HG03095 (cell line): ENCODE data around the gene SMG6.
"Not testable (repeated sequence)": the region's sequence is repeated elsewhere in the genome, so short reads cannot be mapped to it uniquely, and the experiment has no call there.

Source experiments
- ATAC-seq: cut with Tn5 transposase; IDR thresholded peaks from one replicate; pipeline ENCODE4 v1.9.1; 2021; ENCODE audit warnings: moderate library complexity; ENCODE audit not compliant: unreplicated experiment

SMG6 gene

DNA sequence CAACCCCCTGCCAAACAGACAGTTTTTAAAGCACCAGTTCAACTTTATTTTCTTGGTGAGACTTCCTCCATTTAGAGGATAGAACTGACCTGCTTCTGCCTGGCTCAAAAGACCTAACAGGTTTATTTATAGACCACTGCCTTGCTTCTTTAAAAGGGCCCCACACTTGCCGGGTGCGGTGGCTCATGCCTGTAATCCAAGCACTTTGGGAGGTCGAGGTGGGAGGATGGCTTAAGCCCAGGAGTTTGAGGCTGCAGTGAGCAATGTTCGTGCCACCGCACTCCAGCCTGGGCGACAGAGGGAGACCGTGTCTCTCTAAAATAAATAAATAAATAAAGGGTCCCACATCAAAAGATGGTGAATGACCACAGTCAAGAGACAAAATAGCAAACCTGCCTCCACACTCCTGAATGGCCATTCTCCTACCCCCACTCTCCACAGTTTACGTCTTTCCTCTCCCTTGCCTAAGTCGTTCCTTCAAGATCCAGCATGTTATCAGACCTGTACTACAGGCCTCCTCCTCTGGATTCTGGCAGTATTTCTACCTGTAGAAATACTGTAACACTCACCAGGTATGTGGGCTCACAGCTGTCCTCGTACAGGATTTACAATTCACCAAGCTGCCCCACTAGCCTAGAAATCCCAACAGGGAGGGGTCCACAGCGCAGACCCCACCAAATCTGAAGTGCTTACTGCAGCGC, 95.6 kb downstream of the SMG6 start:
- ATAC-seq, result no peak

DNA sequence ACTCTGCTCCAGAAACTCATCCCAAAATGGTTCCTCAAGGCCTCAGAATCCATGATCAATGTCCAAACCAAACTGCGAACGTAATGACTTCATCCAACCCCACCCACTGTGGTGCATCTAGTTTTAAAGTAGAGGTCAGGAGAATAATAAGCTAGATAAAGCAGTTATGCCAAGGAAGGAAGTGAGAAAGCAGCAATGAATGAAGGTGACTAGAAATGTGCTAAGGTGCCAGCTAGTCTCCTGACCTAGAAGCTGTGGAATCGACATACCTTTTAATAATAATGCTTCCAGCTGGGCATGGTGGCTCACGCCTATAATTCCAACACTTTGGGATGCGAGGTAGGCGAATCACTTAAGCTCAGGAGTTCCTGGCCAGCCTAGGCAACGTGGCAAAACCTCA, 99.2 kb downstream of the SMG6 start:
- ATAC-seq, result no peak

DNA sequence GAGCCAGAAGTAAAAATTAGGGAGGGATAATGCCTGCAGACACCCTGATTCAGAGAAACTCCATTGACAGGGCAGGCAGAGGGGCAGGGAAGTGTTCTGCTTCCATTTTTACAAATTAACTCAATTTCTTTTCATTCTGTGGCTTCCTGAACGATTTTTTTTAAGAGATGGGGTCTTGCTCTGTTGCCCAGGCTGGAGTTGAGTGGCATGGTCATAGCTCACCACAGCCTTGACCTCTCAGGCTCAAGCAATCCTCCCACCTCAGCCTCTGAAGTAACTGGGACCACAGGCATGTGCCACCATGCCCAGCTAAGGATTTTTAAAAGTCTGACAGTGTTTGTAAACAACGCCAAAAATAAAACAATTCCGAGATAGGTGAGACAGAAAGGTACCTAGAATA, 99.8 kb downstream of the SMG6 start:
- ATAC-seq, result no peak

DNA sequence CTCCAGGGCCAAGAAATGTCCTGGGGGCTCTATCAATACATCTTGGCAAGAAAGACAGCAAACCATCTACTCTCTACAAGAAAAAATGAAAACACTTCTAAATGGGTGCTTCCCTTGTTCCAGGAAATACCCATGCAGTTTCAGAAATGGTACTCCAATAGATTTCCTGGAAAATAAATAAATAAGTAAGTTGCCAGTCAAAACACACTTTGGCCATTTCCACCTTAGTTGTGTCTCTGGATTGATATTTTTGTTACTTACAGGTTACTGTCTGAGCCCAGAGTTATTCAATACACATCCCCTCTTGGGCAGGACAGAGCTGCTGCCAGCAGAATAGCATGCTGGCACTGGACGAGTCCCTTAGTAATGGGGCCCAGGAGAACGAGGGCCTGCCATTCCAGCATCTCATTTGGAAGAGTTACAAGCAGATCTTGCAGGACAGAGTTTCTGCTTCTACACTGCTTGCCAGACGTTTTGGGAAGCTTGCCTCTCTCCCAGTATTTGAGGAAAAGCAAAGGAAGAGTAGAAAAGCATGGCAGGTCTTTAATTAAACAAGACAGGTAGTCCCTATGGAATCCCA, 100.5 kb downstream of the SMG6 start:
- ATAC-seq, result no peak

DNA sequence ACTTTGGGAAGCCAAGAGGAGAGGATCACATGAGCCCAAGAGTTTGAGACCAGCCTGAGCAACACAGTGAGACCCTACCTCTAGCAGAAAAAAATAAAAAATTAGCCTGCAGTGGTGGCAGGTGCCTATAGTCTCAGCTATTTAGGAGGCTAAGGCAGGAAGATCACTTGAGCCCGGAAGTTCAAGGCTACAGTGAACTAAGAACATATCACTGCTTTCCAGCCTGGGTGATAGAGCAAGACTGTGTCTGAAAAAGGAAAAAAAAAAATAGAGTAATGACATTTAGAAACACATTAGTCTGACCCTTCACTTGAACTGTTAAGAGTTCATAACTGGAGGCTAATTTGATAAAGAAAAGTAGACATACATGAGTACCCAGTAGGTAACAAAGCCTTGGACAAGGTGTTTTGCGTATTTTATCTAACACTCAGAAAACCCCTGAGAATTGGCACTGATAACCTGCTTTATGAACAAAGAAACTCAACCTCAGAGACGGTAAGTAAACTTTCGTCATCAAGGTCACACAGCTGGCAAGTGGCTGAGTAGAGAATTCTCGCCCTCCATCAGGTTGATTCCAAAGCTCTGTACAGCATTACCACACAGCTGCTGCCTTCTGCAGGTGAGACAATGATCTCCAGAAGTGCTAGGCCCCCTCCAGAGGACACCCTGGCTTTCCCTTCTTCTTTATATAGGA, 101.1 kb downstream of the SMG6 start:
- no peak for ATAC-seq

GRCh38 chr17:2199386-2199785, 104.2 kb downstream of the SMG6 start:
- ATAC-seq, result not testable (repeated sequence)

GRCh38 chr17:2198927-2199326, 104.7 kb downstream of the SMG6 start:
- no peak for ATAC-seq

DNA sequence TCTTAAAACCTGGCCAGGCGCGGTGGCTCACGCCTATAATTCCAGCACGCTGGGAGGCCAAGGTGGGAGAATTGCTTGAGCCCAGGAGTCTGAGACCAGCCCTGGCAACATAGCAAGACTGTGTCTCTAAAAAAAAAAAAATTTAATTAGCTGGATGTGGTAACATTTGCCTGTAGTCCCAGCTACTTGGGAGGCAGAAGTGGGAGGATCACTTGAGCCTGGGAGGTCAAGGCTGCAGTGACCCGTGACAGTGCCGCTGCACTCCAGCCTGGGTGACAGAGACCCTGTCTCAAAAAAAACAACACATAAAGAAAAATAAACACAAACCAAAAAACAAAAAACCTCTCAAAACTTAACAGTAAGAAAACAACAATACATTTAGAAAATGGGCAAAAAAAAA, 106.3 kb downstream of the SMG6 start:
- ATAC-seq, result no peak

DNA sequence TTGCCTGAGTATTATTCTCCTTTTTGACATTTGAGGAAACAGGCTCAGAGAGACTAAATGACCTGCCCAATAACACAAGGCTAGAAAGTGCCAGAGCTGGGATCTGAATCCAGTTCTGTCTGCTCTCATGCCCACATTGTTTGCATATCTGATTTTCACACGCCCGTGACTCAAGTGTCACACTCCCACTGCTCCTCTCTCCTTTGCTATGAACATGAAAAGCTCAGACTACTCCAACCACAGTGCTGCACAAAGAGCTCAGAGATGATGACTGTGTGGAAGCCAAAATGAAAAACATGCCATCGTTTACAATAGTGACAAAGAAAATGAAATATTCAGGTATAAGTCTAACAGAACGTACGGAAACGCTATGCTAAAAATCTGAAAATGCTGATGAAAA, 107.9 kb downstream of the SMG6 start:
- ATAC-seq, result no peak

DNA sequence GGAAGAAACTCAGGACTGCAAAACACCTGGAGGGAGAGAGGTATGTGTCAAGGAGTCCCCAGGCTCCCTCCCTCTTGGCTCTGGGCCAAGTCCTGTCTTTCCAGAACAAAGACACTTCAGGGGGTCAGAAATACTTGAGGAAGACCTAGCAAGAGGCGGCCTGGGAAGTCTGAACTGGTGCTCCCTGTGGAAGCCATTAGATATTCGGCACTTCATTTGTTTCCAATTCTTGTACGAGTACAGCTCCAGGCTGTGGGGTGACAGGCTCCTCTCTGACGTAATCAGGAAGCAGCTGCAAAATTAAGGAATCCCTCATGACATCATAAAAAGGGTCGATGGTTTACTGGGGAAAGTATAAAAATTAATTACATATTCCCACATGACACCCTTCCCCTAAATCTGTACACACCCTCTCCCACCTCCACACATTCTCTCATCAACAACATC, 108.7 kb downstream of the SMG6 start:
- ATAC-seq, result no peak

DNA sequence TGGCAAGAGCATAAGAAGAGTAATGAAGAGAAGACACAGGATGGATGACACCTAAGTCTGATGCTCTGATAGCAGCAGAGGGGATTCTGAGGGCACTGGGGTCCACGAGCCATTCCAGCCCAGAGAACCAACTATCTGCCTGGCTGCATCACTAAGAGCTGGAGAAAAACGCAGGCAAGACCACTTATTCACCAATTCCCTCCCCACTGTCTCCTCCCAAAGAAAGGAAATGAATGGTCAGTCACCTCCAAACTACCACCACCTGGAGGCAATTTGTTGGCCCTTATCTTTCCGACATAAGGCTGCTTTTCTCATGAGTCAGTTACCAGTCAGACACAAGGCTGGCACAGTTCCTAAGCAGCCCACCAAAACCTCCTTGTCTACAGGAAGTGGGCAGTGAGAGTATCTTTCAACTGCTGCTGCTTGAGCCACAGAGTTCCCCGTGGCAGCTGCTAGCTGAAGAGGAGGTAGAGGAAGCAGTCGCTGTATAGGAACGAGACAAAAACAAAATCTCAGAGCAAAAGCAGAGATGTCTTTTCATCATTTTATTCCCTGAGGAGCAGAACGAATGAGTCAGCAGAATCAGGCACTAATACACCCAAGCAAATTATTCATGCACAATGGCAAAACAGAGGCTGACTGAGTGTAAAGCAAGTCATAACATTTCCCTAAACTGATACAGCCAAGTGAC, 111.1 kb downstream of the SMG6 start:
- no peak for ATAC-seq

DNA sequence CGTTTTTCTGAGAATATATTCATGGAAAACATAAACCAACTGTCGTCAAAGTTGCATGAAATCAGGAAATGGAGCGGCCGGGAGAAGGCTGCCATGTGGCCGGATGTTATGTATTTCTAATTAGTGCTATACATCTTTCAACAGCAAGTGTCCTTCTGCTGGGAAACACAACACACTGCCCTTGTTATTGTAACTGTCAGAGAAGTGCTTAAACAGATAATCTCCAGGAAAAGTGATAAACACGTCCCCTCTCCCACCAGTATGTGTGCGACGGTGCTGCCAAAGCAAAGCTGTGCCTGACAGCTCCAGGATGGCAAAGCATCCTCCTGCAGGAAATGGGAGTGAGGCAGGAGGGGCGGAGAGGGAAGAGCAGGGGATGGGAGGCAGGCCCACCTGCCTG, 111.8 kb downstream of the SMG6 start:
- no peak for ATAC-seq

- ATAC-seq, result no peak
Measured at GRCh38 chr17:2191227-2191626, 112.4 kb downstream of the SMG6 start.

GRCh38 chr17:2190014-2190413, 113.6 kb downstream of the SMG6 start:
- ATAC-seq, result no peak

GRCh38 chr17:2188971-2189630, 114.5 kb downstream of the SMG6 start:
- ATAC-seq, result no peak

DNA sequence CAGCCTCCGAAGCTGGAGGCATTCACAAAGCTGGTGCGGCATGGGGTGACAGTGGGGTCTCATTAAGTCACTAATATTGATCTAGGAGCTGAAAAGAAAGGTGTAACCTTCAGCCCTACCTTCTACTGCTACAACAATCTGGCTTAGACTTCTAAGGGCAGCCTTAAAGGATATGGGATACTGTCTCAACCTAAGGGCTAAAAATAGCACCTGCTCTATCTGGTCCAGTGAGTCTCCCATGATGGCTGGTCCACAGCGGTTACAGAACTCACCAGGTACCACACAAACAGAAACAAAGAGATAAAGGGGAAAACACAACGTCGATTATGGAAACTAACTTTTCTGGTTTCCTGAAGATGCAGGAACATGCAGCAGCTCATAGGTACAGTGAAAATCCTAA, 115.8 kb downstream of the SMG6 start:
- no peak for ATAC-seq

DNA sequence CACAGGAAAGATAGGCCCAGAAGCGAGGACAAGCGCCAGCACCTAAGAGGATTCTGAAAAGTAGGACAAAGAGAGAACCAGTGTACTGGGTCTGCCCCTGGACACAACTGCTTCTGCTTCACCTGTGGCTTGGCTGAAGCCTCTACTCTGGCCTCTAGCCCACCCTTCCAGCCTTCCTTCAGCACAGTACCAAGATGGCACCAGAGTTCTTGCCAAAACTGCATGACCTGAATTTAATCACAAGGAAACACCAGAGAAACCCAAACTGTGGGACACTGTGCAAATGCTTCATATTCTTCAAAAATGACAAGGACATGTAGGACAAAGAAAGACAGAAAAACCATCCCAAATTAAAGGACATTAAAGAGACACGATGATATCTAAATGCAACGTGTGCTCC, 116.6 kb downstream of the SMG6 start:
- ATAC-seq, result no peak

DNA sequence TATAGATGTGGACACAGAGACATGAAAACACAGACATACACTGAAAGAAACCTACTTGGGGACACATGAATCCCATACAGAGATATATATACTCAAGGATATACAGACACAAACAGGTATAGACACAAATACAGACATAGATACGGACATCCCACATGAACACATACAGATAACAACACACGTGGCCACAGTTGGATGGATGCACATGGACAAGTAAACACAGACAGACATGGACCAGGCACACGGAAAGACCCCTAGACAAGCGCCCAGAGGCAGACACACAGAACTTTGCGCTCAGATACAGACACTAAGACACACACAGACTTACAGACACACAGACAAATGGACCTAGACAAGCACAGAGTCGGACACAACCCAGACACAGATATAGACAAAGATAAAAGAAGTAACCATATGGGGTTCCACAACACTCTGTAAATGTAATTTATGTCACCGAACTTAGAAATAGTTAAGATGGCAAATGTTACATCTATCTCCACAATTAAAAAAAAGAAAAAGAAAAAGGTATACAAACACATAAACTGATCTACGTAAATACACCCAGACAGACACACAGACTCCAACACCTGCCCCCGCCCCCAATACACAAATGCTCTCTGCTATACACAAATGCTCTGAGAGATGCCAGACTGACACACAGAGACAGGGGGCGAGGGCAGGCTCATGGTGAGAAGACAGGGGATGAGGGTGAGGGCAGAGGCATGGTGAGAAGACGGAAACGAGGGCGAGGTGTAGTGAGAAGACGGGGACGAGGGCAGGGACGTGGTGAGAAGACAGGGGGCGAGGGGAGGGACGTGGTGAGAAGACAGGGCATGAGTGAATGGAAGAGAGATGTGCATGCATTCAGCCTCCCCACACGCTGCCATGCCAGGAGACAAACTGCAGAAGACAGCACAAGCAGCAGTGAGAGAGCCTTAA, 118.3 kb downstream of the SMG6 start:
- ATAC-seq, result no peak

GRCh38 chr17:2183346-2183745, 120.2 kb downstream of the SMG6 start:
- no peak for ATAC-seq

- no peak for ATAC-seq
Measured at GRCh38 chr17:2181897-2182448, 121.6 kb downstream of the SMG6 start.
